Measurements from ENCODE around the gene TMEM174. TPM values are rescaled to one million over a fixed set of nuclear protein-coding genes. Genes with fewer than 3 reads are reported as not detected.

Gene TMEM174
- total RNA-seq, 1 donor from 2014 or later, result not detected

GRCh38 chr5:73188764-73189531 lies 16.0 kb downstream of the TMEM174 start:
- H3K4me1 Mint-ChIP-seq (ENCODE audit: low read depth), result no peaks in the 10 kb centered on the region
- no peaks in the 10 kb centered on the region for H3K36me3 Mint-ChIP-seq (ENCODE audit: low read depth)
- peaks cover 8% of the 10 kb centered on the region for H3K27me3 Mint-ChIP-seq (ENCODE audit: insufficient read depth)
- peaks cover 3% of the 10 kb centered on the region for H3K9me3 Mint-ChIP-seq
- no peak for DNase-seq (ENCODE audit: low spot score)
- H3K4me3 Mint-ChIP-seq, result no peak overlapping the region
- no peak overlapping the region for H3K27ac Mint-ChIP-seq
- intact Hi-C loops (cut with micrococcal nuclease), result no loop called here

GRCh38 chr5:73189871-73190376 lies 16.9 kb downstream of the TMEM174 start:
- Mint-ChIP-seq H3K9me3 (no peaks in the 10 kb centered on the region), H3K27me3 (ENCODE audit: insufficient read depth) (peaks cover 11% of the 10 kb centered on the region), H3K4me1 (ENCODE audit: low read depth) (no peaks in the 10 kb centered on the region), H3K4me3 (no peak overlapping the region), H3K27ac (no peak overlapping the region), H3K36me3 (ENCODE audit: low read depth) (no peaks in the 10 kb centered on the region)
- no peak for DNase-seq (ENCODE audit: low spot score)
- intact Hi-C loops (cut with micrococcal nuclease), result no loop called here

- no peak overlapping the region for H3K27ac Mint-ChIP-seq
Measured at GRCh38 chr5:73192370-73192769, 19.4 kb downstream of the TMEM174 start.

GRCh38 chr5:73193592-73193991 lies 20.6 kb downstream of the TMEM174 start:
- no peaks in the 10 kb centered on the region for H3K9me3 Mint-ChIP-seq
- H3K27me3 Mint-ChIP-seq (ENCODE audit: insufficient read depth), result peaks cover 17% of the 10 kb centered on the region
- no peak overlapping the region for H3K4me3 Mint-ChIP-seq
- H3K36me3 Mint-ChIP-seq (ENCODE audit: low read depth), result no peaks in the 10 kb centered on the region
- no peak overlapping the region for H3K27ac Mint-ChIP-seq
- H3K4me1 Mint-ChIP-seq (ENCODE audit: low read depth), result no peaks in the 10 kb centered on the region
- intact Hi-C loops (cut with micrococcal nuclease), result no loop called here
- no peak for DNase-seq (ENCODE audit: low spot score)

More at GRCh38 chr5:73192370-73192769, 19.4 kb downstream of the TMEM174 start:
- DNase-seq (ENCODE audit: low spot score), result no peak
- intact Hi-C loops (cut with micrococcal nuclease), result no loop called here
- Mint-ChIP-seq H3K4me1 (ENCODE audit: low read depth) (no peaks in the 10 kb centered on the region), H3K9me3 (no peaks in the 10 kb centered on the region), H3K36me3 (ENCODE audit: low read depth) (no peaks in the 10 kb centered on the region), H3K27me3 (ENCODE audit: insufficient read depth) (peaks cover 19% of the 10 kb centered on the region), H3K4me3 (no peak overlapping the region)

- Mint-ChIP-seq H3K4me1 (ENCODE audit: low read depth) (no peaks in the 10 kb centered on the region), H3K36me3 (ENCODE audit: low read depth) (no peaks in the 10 kb centered on the region), H3K4me3 (no peak overlapping the region), H3K9me3 (no peaks in the 10 kb centered on the region), H3K27ac (no peak overlapping the region), H3K27me3 (ENCODE audit: insufficient read depth) (peaks cover 26% of the 10 kb centered on the region)
- intact Hi-C loops (cut with micrococcal nuclease), result no loop called here
- no peak for DNase-seq (ENCODE audit: low spot score)
Measured at GRCh38 chr5:73196201-73196600, 23.2 kb downstream of the TMEM174 start.

- intact Hi-C loops (cut with micrococcal nuclease), result no loop called here
Measured at GRCh38 chr5:73197637-73198257, 24.8 kb downstream of the TMEM174 start.

GRCh38 chr5:73198833-73199592 lies 26.0 kb downstream of the TMEM174 start:
- no peak overlapping the region for H3K4me3 Mint-ChIP-seq
- H3K27me3 Mint-ChIP-seq (ENCODE audit: insufficient read depth), result peaks cover 30% of the 10 kb centered on the region
- H3K27ac Mint-ChIP-seq, result no peak overlapping the region
- no peaks in the 10 kb centered on the region for H3K36me3 Mint-ChIP-seq (ENCODE audit: low read depth)
- H3K4me1 Mint-ChIP-seq (ENCODE audit: low read depth), result no peaks in the 10 kb centered on the region
- no peak for DNase-seq (ENCODE audit: low spot score)
- H3K9me3 Mint-ChIP-seq, result no peaks in the 10 kb centered on the region
- intact Hi-C loops (cut with micrococcal nuclease), result no loop called here

More at GRCh38 chr5:73197637-73198257, 24.8 kb downstream of the TMEM174 start:
- Mint-ChIP-seq H3K36me3 (ENCODE audit: low read depth) (no peaks in the 10 kb centered on the region), H3K27ac (no peak overlapping the region), H3K4me1 (ENCODE audit: low read depth) (no peaks in the 10 kb centered on the region), H3K27me3 (ENCODE audit: insufficient read depth) (peaks cover 30% of the 10 kb centered on the region), H3K9me3 (no peaks in the 10 kb centered on the region), H3K4me3 (no peak overlapping the region)
- no peak for DNase-seq (ENCODE audit: low spot score)

GRCh38 chr5:73199671-73200070 lies 26.7 kb downstream of the TMEM174 start:
- H3K4me3 Mint-ChIP-seq, result no peak overlapping the region
- H3K27ac Mint-ChIP-seq, result no peak overlapping the region
- no peaks in the 10 kb centered on the region for H3K4me1 Mint-ChIP-seq (ENCODE audit: low read depth)
- intact Hi-C loops (cut with micrococcal nuclease), result loop anchor here (5.0 kb wide), 1 partner anchor 587 kb away; no protein-coding TSS in a partner anchor
- no peaks in the 10 kb centered on the region for H3K36me3 Mint-ChIP-seq (ENCODE audit: low read depth)
- no peak for DNase-seq (ENCODE audit: low spot score)
- H3K27me3 Mint-ChIP-seq (ENCODE audit: insufficient read depth), result peaks cover 30% of the 10 kb centered on the region
- no peaks in the 10 kb centered on the region for H3K9me3 Mint-ChIP-seq

- Mint-ChIP-seq H3K36me3 (ENCODE audit: low read depth) (no peaks in the 10 kb centered on the region), H3K27ac (no peak overlapping the region), H3K27me3 (ENCODE audit: insufficient read depth) (peaks cover 19% of the 10 kb centered on the region), H3K4me3 (no peak overlapping the region), H3K9me3 (no peaks in the 10 kb centered on the region), H3K4me1 (ENCODE audit: low read depth) (no peaks in the 10 kb centered on the region)
- intact Hi-C loops (cut with micrococcal nuclease), result loop anchor here (1.0 to 5.0 kb wide), 3 partner anchors 119 to 590 kb away; no protein-coding TSS in a partner anchor
- peak; percentile 44 for DNase-seq (ENCODE audit: low spot score)
Measured at GRCh38 chr5:73201547-73202513, 28.8 kb downstream of the TMEM174 start.

- peaks cover 10% of the 10 kb centered on the region for H3K9me3 Mint-ChIP-seq
- no peak overlapping the region for H3K27ac Mint-ChIP-seq
- intact Hi-C loops (cut with micrococcal nuclease), result loop anchor here (5.0 kb wide), 1 partner anchor 592 kb away; no protein-coding TSS in a partner anchor
- H3K27me3 Mint-ChIP-seq (ENCODE audit: insufficient read depth), result peaks cover 25% of the 10 kb centered on the region
- no peaks in the 10 kb centered on the region for H3K36me3 Mint-ChIP-seq (ENCODE audit: low read depth)
- H3K4me1 Mint-ChIP-seq (ENCODE audit: low read depth), result no peaks in the 10 kb centered on the region
- H3K4me3 Mint-ChIP-seq, result no peak overlapping the region
- no peak for DNase-seq (ENCODE audit: low spot score)
Measured at GRCh38 chr5:73204332-73204731, 31.3 kb downstream of the TMEM174 start.

- Mint-ChIP-seq H3K4me1 (ENCODE audit: low read depth) (no peaks in the 10 kb centered on the region), H3K27me3 (ENCODE audit: insufficient read depth) (peaks cover 22% of the 10 kb centered on the region), H3K27ac (no peak overlapping the region), H3K36me3 (ENCODE audit: low read depth) (no peaks in the 10 kb centered on the region), H3K4me3 (no peak overlapping the region), H3K9me3 (peaks cover 14% of the 10 kb centered on the region)
- DNase-seq (ENCODE audit: low spot score), result no peak
- intact Hi-C loops (cut with micrococcal nuclease), result loop anchor here (5.0 kb wide), 1 partner anchor 592 kb away; no protein-coding TSS in a partner anchor
Measured at GRCh38 chr5:73204733-73205132, 31.7 kb downstream of the TMEM174 start.

- H3K4me1 Mint-ChIP-seq (ENCODE audit: low read depth), result no peaks in the 10 kb centered on the region
- DNase-seq (ENCODE audit: low spot score), result no peak
- intact Hi-C loops (cut with micrococcal nuclease), result no loop called here
- H3K9me3 Mint-ChIP-seq, result peaks cover 18% of the 10 kb centered on the region
- H3K4me3 Mint-ChIP-seq, result no peak overlapping the region
- no peaks in the 10 kb centered on the region for H3K36me3 Mint-ChIP-seq (ENCODE audit: low read depth)
- H3K27ac Mint-ChIP-seq, result no peak overlapping the region
- H3K27me3 Mint-ChIP-seq (ENCODE audit: insufficient read depth), result peaks cover 21% of the 10 kb centered on the region
Measured at GRCh38 chr5:73205305-73205704, 32.3 kb downstream of the TMEM174 start.
